ENCODE measurements around the gene PTMA. TPM values are rescaled to one million over a fixed set of nuclear protein-coding genes. Genes with fewer than 3 reads are reported as not detected.
"Not testable (repeated sequence)": the region's sequence is repeated elsewhere in the genome, so short reads cannot be mapped to it uniquely, and the experiment has no call there.

PTMA gene
- total and polyA plus RNA-seq, 5 donors from 2014 or later: 1,458 to 2,131 (median 2,011) TPM

DNA sequence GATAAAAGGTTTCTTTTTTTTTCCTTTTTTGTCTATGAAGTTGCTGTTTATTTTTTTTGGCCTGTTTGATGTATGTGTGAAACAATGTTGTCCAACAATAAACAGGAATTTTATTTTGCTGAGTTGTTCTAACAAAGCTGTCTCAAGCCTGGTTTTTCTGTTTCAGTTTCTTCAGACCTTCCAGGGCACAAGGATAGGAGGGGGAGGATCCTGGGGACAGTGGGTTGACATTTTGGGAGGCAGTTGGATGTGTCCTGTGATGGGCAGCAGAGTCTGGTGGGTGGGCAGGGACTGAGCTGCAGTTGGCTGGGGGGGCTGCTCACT is 5.0 kb downstream of the PTMA start:
- not testable (repeated sequence) for ATAC-seq (ENCODE audit: low read depth in 2 of 2); H3K9me3 ChIP-seq (ENCODE audit: control insufficient read depth in 2 of 2, low read length in 2 of 2); DNase-seq; H3K27me3 ChIP-seq (ENCODE audit: control insufficient read depth, insufficient read depth, low read length); H3K9me3 Mint-ChIP-seq
- Histone ChIP-seq H3K4me3 (ENCODE audit: low read depth, low read length) (peak overlapping the region; percentile 26), H3K4me1 (ENCODE audit: control insufficient read depth, insufficient read depth, low read length, poor library complexity, severe bottlenecking) (peaks cover 45% of the 10 kb centered on the region), H3K36me3 (ENCODE audit: control insufficient read depth, insufficient read depth, low read length) (peaks cover 18% of the 10 kb centered on the region), H3K27ac (ENCODE audit: insufficient read depth, low read length, poor library complexity, severe bottlenecking) (peak overlapping the region; percentile 69)
- Mint-ChIP-seq H3K27me3 (peaks cover 26% of the 10 kb centered on the region), H3K4me1 (peaks cover 11 to 41% (median 30%) of the 10 kb centered on the region in 4 donors), H3K36me3 (peaks cover 17% of the 10 kb centered on the region), H3K4me3 (peak overlapping the region; percentile 72 to 94 (median 82)), H3K27ac (peak overlapping the region; percentile 93 to 96 (median 93))

DNA sequence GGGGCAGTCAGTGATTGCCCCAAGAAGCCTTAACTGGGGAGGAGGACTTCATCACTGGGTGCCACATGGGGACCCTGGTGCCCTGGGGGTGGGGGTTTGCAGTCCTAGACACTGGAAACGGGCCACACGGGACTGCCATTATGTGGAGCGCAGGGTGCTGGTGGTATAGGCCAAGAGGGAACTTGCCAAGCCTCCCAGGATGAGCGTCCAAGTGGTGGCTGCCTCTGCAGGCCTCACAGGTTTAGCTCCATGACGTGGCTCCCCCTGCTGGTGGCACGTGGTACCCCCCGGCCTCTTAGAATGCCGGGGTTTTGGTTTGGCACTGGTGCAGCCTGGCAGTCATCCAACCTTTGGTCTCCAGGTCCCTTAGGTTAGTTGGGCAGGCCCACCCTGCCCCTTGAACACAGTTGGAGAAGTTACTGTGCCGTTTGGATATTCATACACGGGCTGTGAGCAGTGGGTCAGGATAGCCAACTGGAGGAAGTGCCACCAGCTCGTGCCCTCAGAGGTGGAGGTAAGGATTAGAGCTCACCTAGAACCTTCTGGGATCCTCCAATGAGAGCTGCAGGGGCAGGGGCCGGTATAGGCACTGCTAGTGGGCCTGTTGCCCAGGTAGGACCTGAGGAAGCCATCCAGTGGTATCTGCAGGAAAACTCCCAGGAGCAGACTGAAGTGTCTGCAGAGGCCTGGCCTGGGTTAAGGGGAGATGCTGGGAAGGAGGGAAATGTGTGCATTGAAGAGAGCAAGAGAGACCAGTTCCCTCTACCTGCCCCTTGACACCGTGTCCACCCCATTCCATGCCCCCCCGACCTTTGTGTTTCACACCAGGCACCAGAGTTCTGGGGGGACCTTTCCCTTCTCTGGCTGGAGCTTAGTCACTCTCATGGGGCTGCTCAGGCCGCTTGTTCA is 5.7 kb downstream of the PTMA start:
- peaks cover 11 to 39% (median 28%) of the 10 kb centered on the region in 4 donors for H3K4me1 Mint-ChIP-seq
- Histone ChIP-seq H3K36me3 (ENCODE audit: control insufficient read depth, insufficient read depth, low read length) (peaks cover 18% of the 10 kb centered on the region), H3K9me3 (ENCODE audit: control insufficient read depth in 2 of 2, low read length in 2 of 2) (no peaks in the 10 kb centered on the region), H3K4me3 (ENCODE audit: low read depth, low read length) (no peak overlapping the region), H3K27me3 (ENCODE audit: control insufficient read depth, insufficient read depth, low read length) (no peaks in the 10 kb centered on the region), H3K4me1 (ENCODE audit: control insufficient read depth, insufficient read depth, low read length, poor library complexity, severe bottlenecking) (peaks cover 45% of the 10 kb centered on the region), H3K27ac (ENCODE audit: insufficient read depth, low read length, poor library complexity, severe bottlenecking) (peak overlapping the region; percentile 69)
- peaks cover 15% of the 10 kb centered on the region for H3K36me3 Mint-ChIP-seq
- peak; percentile 80 to 90 (median 88) for DNase-seq
- peak overlapping the region; percentile 72 to 94 (median 82) for H3K4me3 Mint-ChIP-seq
- H3K9me3 Mint-ChIP-seq: peaks cover 0 to 3% (median 0%) of the 10 kb centered on the region in 7 donors
- ATAC-seq (ENCODE audit: low read depth in 2 of 2): peak; percentile 52 to 54
- peaks cover 23% of the 10 kb centered on the region for H3K27me3 Mint-ChIP-seq
- H3K27ac Mint-ChIP-seq: peak overlapping the region; percentile 93 to 96 (median 93)

DNA sequence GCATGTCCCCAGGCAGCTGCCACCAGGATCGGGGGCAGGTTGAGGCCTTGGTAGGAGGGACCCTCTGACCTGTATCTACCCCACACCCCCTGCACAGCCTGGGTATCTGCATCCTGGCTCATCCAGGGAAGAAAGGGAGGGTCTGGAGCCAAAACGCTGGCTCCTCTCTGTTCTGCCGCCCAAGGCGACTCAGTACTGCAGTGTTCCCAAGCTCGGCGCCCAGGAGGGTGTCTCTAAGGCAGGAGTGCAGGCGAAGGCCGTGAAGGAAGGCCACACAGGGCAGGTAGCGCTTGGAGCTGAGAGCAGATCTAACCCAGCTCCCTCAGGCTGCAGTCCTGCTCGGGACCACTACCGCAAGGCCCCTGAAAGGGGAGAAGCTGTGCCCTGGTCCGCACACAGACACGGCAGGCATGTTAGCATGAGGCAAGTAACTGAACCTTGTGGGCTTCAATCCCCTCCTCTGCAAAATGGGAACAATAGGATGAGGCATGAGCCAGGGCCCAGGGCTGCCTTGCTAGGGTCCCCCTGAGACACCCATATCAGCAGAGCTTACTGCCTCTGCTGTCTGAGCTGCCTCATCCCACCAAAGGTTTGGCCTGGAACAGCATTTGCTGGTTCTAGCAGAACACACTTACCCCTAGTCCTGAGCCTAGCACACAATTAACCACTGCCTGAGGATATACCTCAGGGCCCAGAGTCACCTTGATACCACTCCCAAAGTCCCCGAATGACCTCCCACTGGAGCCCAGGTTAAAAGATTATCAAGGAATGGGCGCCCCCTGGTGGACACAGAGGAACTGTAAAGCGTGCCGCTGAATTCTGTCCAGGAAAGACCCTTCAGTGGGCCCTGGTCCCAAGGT is 6.5 kb downstream of the PTMA start:
- H3K27ac ChIP-seq (ENCODE audit: insufficient read depth, low read length, poor library complexity, severe bottlenecking): peak overlapping the region; percentile 69
- Mint-ChIP-seq H3K9me3 (peaks cover 0 to 3% (median 0%) of the 10 kb centered on the region in 7 donors), H3K4me1 (peaks cover 11 to 39% (median 28%) of the 10 kb centered on the region in 4 donors), H3K27me3 (peaks cover 23% of the 10 kb centered on the region), H3K36me3 (peaks cover 15% of the 10 kb centered on the region), H3K4me3 (peak overlapping the region in 1 of 4 donors; percentile 80), H3K27ac (peak overlapping the region; percentile 71 to 96 (median 93))
- peak; percentile 69 to 75 (median 74) for DNase-seq
- no peaks in the 10 kb centered on the region for H3K27me3 ChIP-seq (ENCODE audit: control insufficient read depth, insufficient read depth, low read length)
- peaks cover 42% of the 10 kb centered on the region for H3K4me1 ChIP-seq (ENCODE audit: control insufficient read depth, insufficient read depth, low read length, poor library complexity, severe bottlenecking)
- no peaks in the 10 kb centered on the region for H3K9me3 ChIP-seq (ENCODE audit: control insufficient read depth in 2 of 2, low read length in 2 of 2)
- peaks cover 18% of the 10 kb centered on the region for H3K36me3 ChIP-seq (ENCODE audit: control insufficient read depth, insufficient read depth, low read length)
- H3K4me3 ChIP-seq (ENCODE audit: low read depth, low read length): no peak overlapping the region
- ATAC-seq (ENCODE audit: low read depth in 2 of 2): peak in 1 of 2 donors; percentile 11

DNA sequence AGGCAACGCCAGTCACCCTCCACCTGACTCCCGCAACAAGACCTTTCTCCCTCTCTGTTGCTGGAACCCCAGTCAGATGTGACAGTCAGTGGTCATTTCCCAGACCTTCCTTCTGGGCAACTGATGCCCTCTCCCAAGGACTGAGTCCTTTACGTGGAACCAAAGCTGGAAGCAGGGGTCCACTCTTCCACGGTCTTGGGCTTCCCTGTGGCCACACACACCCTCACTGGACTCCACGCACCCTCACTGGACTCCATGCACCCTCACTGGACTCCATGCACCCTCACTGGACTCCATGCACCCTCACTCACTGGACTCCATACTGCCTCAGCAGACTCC is 7.1 kb downstream of the PTMA start:
- DNase-seq: no peak
- Mint-ChIP-seq H3K4me3 (peak overlapping the region in 1 of 4 donors; percentile 80), H3K27ac (peak overlapping the region in 2 of 3 donors; percentile 60 to 71), H3K36me3 (peaks cover 15% of the 10 kb centered on the region), H3K4me1 (peaks cover 11 to 39% (median 29%) of the 10 kb centered on the region in 4 donors), H3K9me3 (peaks cover 0 to 3% (median 0%) of the 10 kb centered on the region in 7 donors), H3K27me3 (peaks cover 23% of the 10 kb centered on the region)
- Histone ChIP-seq H3K4me3 (ENCODE audit: low read depth, low read length) (no peak overlapping the region), H3K36me3 (ENCODE audit: control insufficient read depth, insufficient read depth, low read length) (peaks cover 18% of the 10 kb centered on the region), H3K9me3 (ENCODE audit: control insufficient read depth in 2 of 2, low read length in 2 of 2) (no peaks in the 10 kb centered on the region), H3K4me1 (ENCODE audit: control insufficient read depth, insufficient read depth, low read length, poor library complexity, severe bottlenecking) (peaks cover 40% of the 10 kb centered on the region), H3K27me3 (ENCODE audit: control insufficient read depth, insufficient read depth, low read length) (no peaks in the 10 kb centered on the region), H3K27ac (ENCODE audit: insufficient read depth, low read length, poor library complexity, severe bottlenecking) (no peak overlapping the region)
- ATAC-seq (ENCODE audit: low read depth in 2 of 2): no peak

DNA sequence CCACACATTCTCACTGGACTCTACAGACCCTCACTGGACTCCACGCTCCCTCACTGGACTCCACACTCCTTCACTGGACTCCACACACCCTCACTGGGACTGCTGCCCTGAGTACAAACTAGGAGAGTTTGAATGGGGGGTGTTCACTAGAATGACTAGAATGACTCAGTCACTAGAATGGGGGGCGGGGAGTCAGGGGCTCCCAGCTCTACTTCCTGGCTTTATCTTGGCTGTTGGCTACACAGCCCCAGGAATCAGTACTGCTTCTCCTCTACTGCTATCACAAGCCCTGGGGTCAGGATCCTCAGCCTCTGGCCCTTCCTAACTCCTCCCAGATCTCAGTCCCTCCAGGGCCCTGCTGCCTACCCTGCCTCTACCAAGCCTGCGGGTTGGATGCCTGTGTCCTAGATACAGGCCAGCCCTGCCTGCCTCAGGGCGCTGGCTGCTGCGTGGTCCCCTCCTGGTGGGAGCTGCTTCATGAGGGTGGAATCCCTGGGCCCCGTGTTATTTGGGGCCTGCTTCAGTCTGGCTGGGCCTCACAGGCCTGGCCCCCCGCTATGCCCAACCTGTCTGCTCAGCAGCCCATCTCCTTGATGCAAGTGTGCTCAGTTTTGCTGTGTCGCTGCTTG is 7.8 kb downstream of the PTMA start:
- Mint-ChIP-seq H3K27ac (peak overlapping the region in 1 of 3 donors; percentile 71), H3K9me3 (peaks cover 0 to 3% (median 0%) of the 10 kb centered on the region in 7 donors), H3K4me3 (peak overlapping the region in 2 of 4 donors; percentile 54 to 80)

DNA sequence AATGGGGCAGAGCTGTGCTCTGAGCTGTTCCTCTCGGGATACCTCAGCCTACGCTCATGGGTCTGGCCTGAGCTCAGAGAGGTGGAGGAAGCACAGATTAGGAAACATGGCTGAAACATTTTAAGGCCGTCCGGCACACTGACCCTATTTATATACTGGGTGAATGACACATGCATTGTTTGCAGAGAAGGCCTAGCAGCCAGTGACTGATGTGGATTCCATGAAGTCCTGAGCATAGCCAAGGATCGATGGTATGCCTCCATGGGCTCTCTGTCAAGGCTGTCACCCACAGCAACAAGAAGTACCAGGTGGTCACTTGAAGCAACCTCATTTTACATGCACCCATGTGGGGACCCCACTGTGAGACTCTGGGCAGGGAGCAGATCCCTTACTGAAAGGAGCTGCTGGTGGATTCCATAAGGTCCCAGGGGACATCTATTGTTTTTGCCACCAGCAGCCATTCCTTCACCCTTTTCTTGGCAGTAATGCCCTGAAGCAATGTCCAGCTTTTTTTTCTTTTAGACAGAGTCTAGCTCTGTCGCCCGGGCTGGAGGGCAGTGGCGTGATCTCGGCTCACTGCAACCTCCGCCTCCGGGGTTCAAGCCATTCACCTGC is 8.4 kb downstream of the PTMA start:
- no peak overlapping the region for H3K27ac ChIP-seq (ENCODE audit: insufficient read depth, low read length, poor library complexity, severe bottlenecking)
- no peak overlapping the region for H3K4me3 ChIP-seq (ENCODE audit: low read depth, low read length)
- peaks cover 8% of the 10 kb centered on the region for H3K36me3 Mint-ChIP-seq
- ATAC-seq (ENCODE audit: low read depth in 2 of 2): no peak
- peaks cover 0 to 3% (median 0%) of the 10 kb centered on the region in 7 donors for H3K9me3 Mint-ChIP-seq
- no peaks in the 10 kb centered on the region for H3K9me3 ChIP-seq (ENCODE audit: control insufficient read depth in 2 of 2, low read length in 2 of 2)
- H3K4me3 Mint-ChIP-seq: no peak overlapping the region
- H3K4me1 ChIP-seq (ENCODE audit: control insufficient read depth, insufficient read depth, low read length, poor library complexity, severe bottlenecking): peaks cover 28% of the 10 kb centered on the region
- peaks cover 18% of the 10 kb centered on the region for H3K27me3 Mint-ChIP-seq
- no peaks in the 10 kb centered on the region for H3K27me3 ChIP-seq (ENCODE audit: control insufficient read depth, insufficient read depth, low read length)
- DNase-seq: no peak
- no peak overlapping the region for H3K27ac Mint-ChIP-seq
- peaks cover 5 to 31% (median 22%) of the 10 kb centered on the region in 4 donors for H3K4me1 Mint-ChIP-seq
- H3K36me3 ChIP-seq (ENCODE audit: control insufficient read depth, insufficient read depth, low read length): peaks cover 11% of the 10 kb centered on the region

More for the DNA sequence above, 7.8 kb downstream of the PTMA start:
- no peaks in the 10 kb centered on the region for H3K27me3 ChIP-seq (ENCODE audit: control insufficient read depth, insufficient read depth, low read length)
- no peak overlapping the region for H3K4me3 ChIP-seq (ENCODE audit: low read depth, low read length)
- no peaks in the 10 kb centered on the region for H3K9me3 ChIP-seq (ENCODE audit: control insufficient read depth in 2 of 2, low read length in 2 of 2)
- no peak overlapping the region for H3K27ac ChIP-seq (ENCODE audit: insufficient read depth, low read length, poor library complexity, severe bottlenecking)
- peaks cover 15% of the 10 kb centered on the region for H3K36me3 Mint-ChIP-seq
- ATAC-seq (ENCODE audit: low read depth in 2 of 2) (no peak), DNase-seq (no peak)
- peaks cover 35% of the 10 kb centered on the region for H3K4me1 ChIP-seq (ENCODE audit: control insufficient read depth, insufficient read depth, low read length, poor library complexity, severe bottlenecking)
- peaks cover 18% of the 10 kb centered on the region for H3K36me3 ChIP-seq (ENCODE audit: control insufficient read depth, insufficient read depth, low read length)
- peaks cover 11 to 38% (median 28%) of the 10 kb centered on the region in 4 donors for H3K4me1 Mint-ChIP-seq
- H3K27me3 Mint-ChIP-seq: peaks cover 23% of the 10 kb centered on the region
